ENCODE results near the gene PLXNA4.

PLXNA4 gene

DNA sequence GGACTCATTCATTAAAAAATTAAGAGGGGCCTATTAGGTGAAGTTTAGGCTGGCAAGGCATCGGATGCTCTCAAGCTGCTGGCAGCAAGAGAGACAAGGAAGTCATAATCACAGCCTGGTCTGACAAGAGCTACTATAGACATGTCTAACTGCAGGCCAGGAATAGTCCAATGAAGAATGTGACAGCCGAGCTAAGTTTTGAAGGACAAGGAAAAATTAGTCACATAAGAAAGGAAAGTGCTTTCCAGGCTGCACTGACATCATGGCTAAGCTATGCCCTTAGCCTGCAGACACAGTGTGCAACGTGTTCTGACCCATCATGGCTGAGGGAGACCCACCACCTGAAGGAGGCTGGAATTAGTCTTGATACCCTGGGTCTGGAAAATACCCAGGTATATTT, 281.1 kb downstream of the PLXNA4 start:
- H3K4me2 ChIP-seq (ENCODE audit: low read length): no peak overlapping the region
- H3K9me3 ChIP-seq (ENCODE audit: control insufficient read depth, insufficient read depth, low read length): no peaks in the 10 kb centered on the region
- no peaks in the 10 kb centered on the region for H3K36me3 ChIP-seq (ENCODE audit: control insufficient read depth, low read length)
- H3K27ac ChIP-seq (ENCODE audit: low read depth, low read length): no peak overlapping the region
- no peaks in the 10 kb centered on the region for H3K79me2 ChIP-seq (ENCODE audit: control insufficient read depth, low read length)
- no peaks in the 10 kb centered on the region for H4K20me1 ChIP-seq (ENCODE audit: control insufficient read depth, insufficient read depth, low read depth, low read length)
- H3K4me1 ChIP-seq (ENCODE audit: control insufficient read depth, low read length): no peaks in the 10 kb centered on the region
- TF ChIP-seq, protein P1, sequence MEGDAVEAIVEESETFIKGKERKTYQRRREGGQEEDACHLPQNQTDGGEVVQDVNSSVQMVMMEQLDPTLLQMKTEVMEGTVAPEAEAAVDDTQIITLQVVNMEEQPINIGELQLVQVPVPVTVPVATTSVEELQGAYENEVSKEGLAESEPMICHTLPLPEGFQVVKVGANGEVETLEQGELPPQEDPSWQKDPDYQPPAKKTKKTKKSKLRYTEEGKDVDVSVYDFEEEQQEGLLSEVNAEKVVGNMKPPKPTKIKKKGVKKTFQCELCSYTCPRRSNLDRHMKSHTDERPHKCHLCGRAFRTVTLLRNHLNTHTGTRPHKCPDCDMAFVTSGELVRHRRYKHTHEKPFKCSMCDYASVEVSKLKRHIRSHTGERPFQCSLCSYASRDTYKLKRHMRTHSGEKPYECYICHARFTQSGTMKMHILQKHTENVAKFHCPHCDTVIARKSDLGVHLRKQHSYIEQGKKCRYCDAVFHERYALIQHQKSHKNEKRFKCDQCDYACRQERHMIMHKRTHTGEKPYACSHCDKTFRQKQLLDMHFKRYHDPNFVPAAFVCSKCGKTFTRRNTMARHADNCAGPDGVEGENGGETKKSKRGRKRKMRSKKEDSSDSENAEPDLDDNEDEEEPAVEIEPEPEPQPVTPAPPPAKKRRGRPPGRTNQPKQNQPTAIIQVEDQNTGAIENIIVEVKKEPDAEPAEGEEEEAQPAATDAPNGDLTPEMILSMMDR (IDR thresholded peaks at IDR 0.05; ENCODE audit: low read depth, low read length, poor library complexity, severe bottlenecking): no peak
- no peak for TF ChIP-seq EZH2phosphoT487 (IDR thresholded peaks at IDR 0.05; ENCODE audit: borderline replicate concordance, low read length)
- H3K4me3 ChIP-seq (ENCODE audit: low read length): no peak overlapping the region
- no peaks in the 10 kb centered on the region; the same call in 1 of the 2 replicates for H3K27me3 ChIP-seq (ENCODE audit: control insufficient read depth, low read length)
- no peaks in the 10 kb centered on the region for H3F3A ChIP-seq (ENCODE audit: control insufficient read depth, insufficient read depth)
- H3K9me2 ChIP-seq (replicated peaks; ENCODE audit: control insufficient read depth, low read length): no peaks in the 10 kb centered on the region

DNA sequence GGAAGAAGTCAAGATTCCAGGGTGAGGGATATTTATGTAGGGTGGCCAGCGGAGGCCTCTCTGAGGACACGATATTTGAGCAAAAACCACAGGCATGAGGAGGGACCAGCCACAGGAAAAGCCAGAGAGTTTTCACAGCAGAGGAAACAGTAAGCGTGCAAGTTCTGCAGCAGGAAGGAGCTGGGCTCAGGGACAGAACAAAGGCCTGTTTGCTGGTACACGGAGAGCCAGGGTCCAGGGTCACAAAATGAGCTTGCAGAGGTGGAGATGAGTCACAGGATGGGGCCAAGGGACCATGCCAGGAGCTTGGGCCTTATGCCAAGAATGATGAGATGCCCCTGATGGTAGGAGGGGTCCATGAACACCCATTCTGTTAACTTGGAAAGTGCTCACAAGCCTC, 283.5 kb downstream of the PLXNA4 start:
- no peaks in the 10 kb centered on the region for H3K27me3 ChIP-seq (ENCODE audit: control insufficient read depth, low read length)
- H3K9me3 ChIP-seq (ENCODE audit: control insufficient read depth, insufficient read depth, low read length): no peaks in the 10 kb centered on the region
- no peak overlapping the region for H3K4me2 ChIP-seq (ENCODE audit: low read length)
- H3K27ac ChIP-seq (ENCODE audit: low read depth, low read length): no peak overlapping the region
- H3K9me2 ChIP-seq (replicated peaks; ENCODE audit: control insufficient read depth, low read length): no peaks in the 10 kb centered on the region
- H3K79me2 ChIP-seq (ENCODE audit: control insufficient read depth, low read length): no peaks in the 10 kb centered on the region
- TF ChIP-seq, protein P1 (IDR thresholded peaks at IDR 0.05; ENCODE audit: low read depth, low read length, poor library complexity, severe bottlenecking): no peak
- no peak for TF ChIP-seq EZH2phosphoT487 (IDR thresholded peaks at IDR 0.05; ENCODE audit: borderline replicate concordance, low read length)
- no peaks in the 10 kb centered on the region for H3F3A ChIP-seq (ENCODE audit: control insufficient read depth, insufficient read depth)
- H3K36me3 ChIP-seq (ENCODE audit: control insufficient read depth, low read length): no peaks in the 10 kb centered on the region
- H3K4me1 ChIP-seq (ENCODE audit: control insufficient read depth, low read length): no peaks in the 10 kb centered on the region
- no peaks in the 10 kb centered on the region for H4K20me1 ChIP-seq (ENCODE audit: control insufficient read depth, insufficient read depth, low read depth, low read length)
- H3K4me3 ChIP-seq (ENCODE audit: low read length): no peak overlapping the region

DNA sequence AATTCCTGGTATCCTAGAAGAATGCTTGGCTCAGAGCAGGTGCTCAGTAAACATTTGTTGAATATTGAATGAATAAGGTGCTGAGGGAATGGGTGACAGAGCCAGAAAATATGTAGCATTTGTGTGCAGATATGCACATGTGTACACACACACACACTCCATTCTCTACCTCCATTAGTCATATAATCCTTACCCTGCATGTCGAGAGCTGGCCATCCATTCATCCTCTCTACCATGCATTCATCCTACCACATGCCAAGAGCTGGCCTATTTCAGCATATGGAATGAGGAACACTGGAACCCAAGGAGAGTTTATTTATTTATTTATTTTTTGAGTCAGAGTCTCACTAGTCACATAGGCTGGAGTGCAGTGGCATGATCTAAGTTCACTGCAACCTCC, 284.8 kb downstream of the PLXNA4 start:
- no peaks in the 10 kb centered on the region for H3K27me3 ChIP-seq (ENCODE audit: control insufficient read depth, low read length)

More for the DNA sequence above, 284.8 kb downstream of the PLXNA4 start:
- Histone ChIP-seq H3K4me1 (ENCODE audit: control insufficient read depth, low read length) (no peaks in the 10 kb centered on the region), H3K4me2 (ENCODE audit: low read length) (no peak overlapping the region), H3K79me2 (ENCODE audit: control insufficient read depth, low read length) (no peaks in the 10 kb centered on the region), H3K9me2 (replicated peaks; ENCODE audit: control insufficient read depth, low read length) (no peaks in the 10 kb centered on the region), H3K27ac (ENCODE audit: low read depth, low read length) (no peak overlapping the region), H3K36me3 (ENCODE audit: control insufficient read depth, low read length) (no peaks in the 10 kb centered on the region), H3K9me3 (ENCODE audit: control insufficient read depth, insufficient read depth, low read length) (no peaks in the 10 kb centered on the region), H3K4me3 (ENCODE audit: low read length) (no peak overlapping the region), H4K20me1 (ENCODE audit: control insufficient read depth, insufficient read depth, low read depth, low read length) (no peaks in the 10 kb centered on the region), H3F3A (ENCODE audit: control insufficient read depth, insufficient read depth) (no peaks in the 10 kb centered on the region)
- TF ChIP-seq, protein P1 (IDR thresholded peaks at IDR 0.05; ENCODE audit: low read depth, low read length, poor library complexity, severe bottlenecking): no peak
- TF ChIP-seq EZH2phosphoT487 (IDR thresholded peaks at IDR 0.05; ENCODE audit: borderline replicate concordance, low read length): no peak

Measured in DOHH2 (cell line).